Tibial artery (tissue), 4 donors: ENCODE results near the gene RCSD1.

Experiments
- DNase-seq, 2 donors: peaks; one replicate each; pipeline ENCODE4 v3.0.0-alpha.2; 2019
- H3K27ac ChIP-seq, 2 donors: fragments of 200-600 bp; sonication (generic) in 1 of 2; 1 replicate in 1 of 2; 2 replicates in 1 of 2; pipeline ENCODE4 v1.5.1; 2018 to 2019; ENCODE audit warnings: mild to moderate bottlenecking in 1 of 2
- H3K27me3 ChIP-seq, 2 donors: fragments of 200-600 bp; sonication (generic) in 1 of 2; one replicate each; pipeline versions ENCODE4 v1.5.1 to v1.6.0; 2016 to 2019
- H3K36me3 ChIP-seq, 3 donors: fragments of 200-600 bp; sonication (generic) in 2 of 3; one replicate each; pipeline ENCODE4 v1.5.1; 2016 to 2019; ENCODE audit warnings: mild to moderate bottlenecking in 2 of 3
- H3K4me1 ChIP-seq, 4 donors: fragments of 200-600 bp; sonication (generic) in 2 of 4; 1 replicate in 3 of 4; 2 replicates in 1 of 4; pipeline ENCODE4 v1.5.1; 2016 to 2019
- H3K4me3 ChIP-seq, 2 donors: fragments of 200-600 bp; sonication (generic) in 1 of 2; 1 replicate in 1 of 2; 2 replicates in 1 of 2; pipeline ENCODE4 v1.5.1; 2018 to 2019; ENCODE audit warnings: mild to moderate bottlenecking in 2 of 2
- H3K9me3 ChIP-seq, 3 donors: fragments of 200-600 bp; sonication (generic) in 1 of 3; one replicate each; pipeline ENCODE4 v1.5.1; 2016 to 2019
- CTCF ChIP-seq, 2 experiments: fragments of 200-600 bp in 1 of 2; fragments of 450-650 bp in 1 of 2; IDR thresholded peaks; one replicate each; pipeline ENCODE4 v1.5.1; 2017 to 2019; ENCODE audit warnings: antibody characterized with exemption in 2 of 2, mild to moderate bottlenecking in 1 of 2, moderate library complexity in 1 of 2
- intact Hi-C: fragments of 100-400 bp; cut with DNase I; formaldehyde crosslinking; loops from one replicate; pipeline ENCODE4 v1.15.0; 2023; ENCODE audit warnings: low total_unique reads

The RCSD1 gene

GRCh38 chr1:167676916-167677848, 47.1 kb downstream of the RCSD1 start:
- TF ChIP-seq CTCF (IDR thresholded peaks at IDR 0.05) = no peak
- intact Hi-C loops = no loop called here
- Histone ChIP-seq H3K36me3 (no peaks in the 10 kb centered on the region), H3K4me1 (peaks cover 0 to 15% (median 7%) of the 10 kb centered on the region in 4 donors), H3K4me3 (no peak overlapping the region), H3K27me3 (no peaks in the 10 kb centered on the region), H3K9me3 (no peaks in the 10 kb centered on the region), H3K27ac (no peak overlapping the region)
- no peak for DNase-seq

GRCh38 chr1:167678422-167678821, 48.4 kb downstream of the RCSD1 start:
- no peaks in the 10 kb centered on the region for H3K9me3 ChIP-seq
- H3K4me1 ChIP-seq = peaks cover 0 to 26% (median 11%) of the 10 kb centered on the region in 4 donors
- no peaks in the 10 kb centered on the region for H3K36me3 ChIP-seq
- no peak overlapping the region for H3K4me3 ChIP-seq
- TF ChIP-seq CTCF (IDR thresholded peaks at IDR 0.05) = no peak
- DNase-seq = no peak
- H3K27me3 ChIP-seq = no peaks in the 10 kb centered on the region
- H3K27ac ChIP-seq = no peak overlapping the region
- intact Hi-C loops = no loop called here

GRCh38 chr1:167678838-167679237, 48.8 kb downstream of the RCSD1 start:
- DNase-seq = no peak
- Histone ChIP-seq H3K9me3 (no peaks in the 10 kb centered on the region), H3K4me1 (peaks cover 0 to 31% (median 15%) of the 10 kb centered on the region in 4 donors), H3K27ac (no peak overlapping the region), H3K36me3 (no peaks in the 10 kb centered on the region), H3K27me3 (no peaks in the 10 kb centered on the region), H3K4me3 (no peak overlapping the region)
- no peak for TF ChIP-seq CTCF (IDR thresholded peaks at IDR 0.05)
- intact Hi-C loops = no loop called here

- intact Hi-C loops = no loop called here
- TF ChIP-seq CTCF (IDR thresholded peaks at IDR 0.05) = no peak
- no peak for DNase-seq
- peaks cover 0 to 38% (median 21%) of the 10 kb centered on the region in 4 donors for H3K4me1 ChIP-seq
- no peak overlapping the region for H3K4me3 ChIP-seq
- no peaks in the 10 kb centered on the region for H3K27me3 ChIP-seq
- no peaks in the 10 kb centered on the region for H3K9me3 ChIP-seq
- no peak overlapping the region for H3K27ac ChIP-seq
- H3K36me3 ChIP-seq = no peaks in the 10 kb centered on the region
These were observed 49.7 kb downstream of the RCSD1 start for GRCh38 chr1:167679714-167680113.

- intact Hi-C loops = no loop called here
- no peak overlapping the region for H3K4me3 ChIP-seq
- H3K27ac ChIP-seq = peak overlapping the region in 1 of 2 donors; percentile 8
- H3K27me3 ChIP-seq = no peaks in the 10 kb centered on the region
- H3K9me3 ChIP-seq = no peaks in the 10 kb centered on the region
- no peaks in the 10 kb centered on the region for H3K36me3 ChIP-seq
- no peak for DNase-seq
- H3K4me1 ChIP-seq = peaks cover 0 to 47% (median 25%) of the 10 kb centered on the region in 4 donors
- TF ChIP-seq CTCF (IDR thresholded peaks at IDR 0.05) = no peak
These were observed 51.0 kb downstream of the RCSD1 start for GRCh38 chr1:167681024-167681423.
